Measurements from ENCODE around the gene PTX4. TPM values are rescaled to one million over a fixed set of nuclear protein-coding genes. Genes with fewer than 3 reads are reported as not detected.

The PTX4 gene
- total and polyA plus RNA-seq, 9 of the 15 experiments (the other 6 are each of a cell fraction or from before 2014, with no cell fraction given) = 0.11 TPM; not detected in 8

DNA sequence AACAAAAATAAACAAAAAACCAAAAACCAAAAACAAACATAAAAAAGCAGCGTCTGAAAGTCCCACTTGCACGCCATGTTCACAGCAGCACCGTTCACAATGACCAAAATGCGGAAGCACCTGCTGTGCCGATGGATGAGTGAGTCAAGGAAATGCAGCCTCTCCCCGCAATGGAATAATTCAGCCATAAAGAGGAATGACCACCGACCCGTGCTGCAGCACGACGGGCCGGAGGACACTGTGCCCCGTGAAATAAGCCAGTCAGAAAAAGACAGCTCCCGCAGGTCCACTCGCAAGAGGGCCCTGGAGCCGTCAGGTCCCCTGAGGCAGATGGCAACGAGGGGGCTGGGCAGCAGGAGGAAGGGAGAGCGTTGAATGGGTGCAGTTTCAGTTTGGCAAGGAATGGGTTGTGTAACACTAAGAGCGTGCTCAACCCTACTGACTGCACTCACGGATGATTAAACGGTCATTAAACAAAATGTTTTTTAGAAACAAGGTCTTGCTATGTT lies 19.0 kb downstream of the PTX4 start:
- CTCF ChIA-PET (ENCODE audit: low intra/inter-chr PET ratio) = no interaction called here
- intact Hi-C loops (cut with micrococcal nuclease) (no loop called here), in situ Hi-C loops (cut with MboI) (no loop called here)
- WGBS (ENCODE audit: insufficient coverage, low coverage, missing lambda C conversion rate) = 81% methylated on average over 20 of the region's 20 CpGs
- Histone ChIP-seq H3K27me3 (ENCODE audit: control insufficient read depth in 2 of 2, insufficient read depth in 2 of 2, low read length in 2 of 2) (no peaks in the 10 kb centered on the region), H3K9me3 (replicated peaks; ENCODE audit: control insufficient read depth, insufficient read depth, low read depth, low read length) (no peaks in the 10 kb centered on the region), H3K4me3 (no peak overlapping the region), H4K20me1 (replicated peaks; ENCODE audit: control insufficient read depth, insufficient read depth, low read length) (peaks cover 10% of the 10 kb centered on the region), H3K79me2 (ENCODE audit: control insufficient read depth, insufficient read depth, low read length) (peaks cover 78% of the 10 kb centered on the region), H3K9ac (ENCODE audit: insufficient read depth in 1 of 2, low read depth in 2 of 2, low read length in 2 of 2) (peak overlapping the region in 1 of 2 experiments; percentile 6; a peak in 1 of 4 replicates), H3K4me2 (ENCODE audit: insufficient read depth, low read length) (no peak overlapping the region), H3K27ac (ENCODE audit: extremely low read depth, low read depth, low read length) (no peak overlapping the region), H3K4me1 (replicated peaks in 1 of 2; ENCODE audit: control insufficient read depth in 2 of 2, insufficient read depth in 2 of 2, low read length in 2 of 2) (peaks cover 32 to 69% of the 10 kb centered on the region in 2 experiments; a peak in 4 of 5 replicates), H3K36me3 (ENCODE audit: control insufficient read depth, insufficient read depth, low read length) (peaks cover 10% of the 10 kb centered on the region; the same call in 1 of the 3 replicates), H3K9me1 (ENCODE audit: control insufficient read depth, insufficient read depth, low read length) (peaks cover 6% of the 10 kb centered on the region), H2AFZ (ENCODE audit: low read depth, low read length) (no peak overlapping the region)
- no TSS peak for BruUV-seq (replicated peaks)
- POLR2A ChIA-PET = interaction anchor here (0.7 kb wide), 1 partner anchor 23 kb away, joined by 3 read pairs; no protein-coding TSS in a partner anchor
- ATAC-seq (no peak), FAIRE-seq (no peak), DNase-seq (ENCODE audit: extremely low read depth in 1 of 4, low spot score in 3 of 4) (no peak)
- no peak for TF ChIP-seq PURB (CRISPR knock-in tag; IDR thresholded peaks at IDR 0.05; ENCODE audit: low read depth)
- TF ChIP-seq, protein P1, sequence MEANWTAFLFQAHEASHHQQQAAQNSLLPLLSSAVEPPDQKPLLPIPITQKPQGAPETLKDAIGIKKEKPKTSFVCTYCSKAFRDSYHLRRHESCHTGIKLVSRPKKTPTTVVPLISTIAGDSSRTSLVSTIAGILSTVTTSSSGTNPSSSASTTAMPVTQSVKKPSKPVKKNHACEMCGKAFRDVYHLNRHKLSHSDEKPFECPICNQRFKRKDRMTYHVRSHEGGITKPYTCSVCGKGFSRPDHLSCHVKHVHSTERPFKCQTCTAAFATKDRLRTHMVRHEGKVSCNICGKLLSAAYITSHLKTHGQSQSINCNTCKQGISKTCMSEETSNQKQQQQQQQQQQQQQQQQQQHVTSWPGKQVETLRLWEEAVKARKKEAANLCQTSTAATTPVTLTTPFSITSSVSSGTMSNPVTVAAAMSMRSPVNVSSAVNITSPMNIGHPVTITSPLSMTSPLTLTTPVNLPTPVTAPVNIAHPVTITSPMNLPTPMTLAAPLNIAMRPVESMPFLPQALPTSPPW (CRISPR knock-in tag; IDR thresholded peaks at IDR 0.05) = no peak
- TF ChIP-seq, protein P2, sequence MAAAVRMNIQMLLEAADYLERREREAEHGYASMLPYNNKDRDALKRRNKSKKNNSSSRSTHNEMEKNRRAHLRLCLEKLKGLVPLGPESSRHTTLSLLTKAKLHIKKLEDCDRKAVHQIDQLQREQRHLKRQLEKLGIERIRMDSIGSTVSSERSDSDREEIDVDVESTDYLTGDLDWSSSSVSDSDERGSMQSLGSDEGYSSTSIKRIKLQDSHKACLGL (CRISPR knock-in tag; IDR thresholded peaks at IDR 0.05; ENCODE audit: borderline replicate concordance, poor library complexity, severe bottlenecking) = no peak
- TF ChIP-seq ZFX (CRISPR knock-in tag; IDR thresholded peaks at IDR 0.05) = no peak
